Activated CD8-positive, alpha-beta memory T cell treated with anti-CD3 and anti-CD28 coated beads for 24 hours (primary cell): Measurements from ENCODE around the gene ARHGAP30.
"Not testable (repeated sequence)": the region's sequence is repeated elsewhere in the genome, so short reads cannot be mapped to it uniquely, and the experiment has no call there.

Experiments
- DNase-seq: peaks from one replicate; pipeline ENCODE4 v3.0.0-alpha.2; 2020

ARHGAP30 gene

GRCh38 chr1:161068306-161069234 lies 1.1 kb downstream of the ARHGAP30 start:
- peak; percentile 87 for DNase-seq

- DNase-seq, result no peak
Measured at GRCh38 chr1:161066694-161067093, 3.0 kb downstream of the ARHGAP30 start.

GRCh38 chr1:161065681-161066080 lies 4.0 kb downstream of the ARHGAP30 start:
- DNase-seq, result not testable (repeated sequence)

- not testable (repeated sequence) for DNase-seq
Measured at GRCh38 chr1:161063936-161064335, 5.8 kb downstream of the ARHGAP30 start.

- DNase-seq, result no peak
Measured at GRCh38 chr1:161061419-161061818, 8.3 kb downstream of the ARHGAP30 start.

GRCh38 chr1:161059293-161059692 lies 10.4 kb downstream of the ARHGAP30 start:
- no peak for DNase-seq

GRCh38 chr1:161054805-161055204 lies 14.9 kb downstream of the ARHGAP30 start:
- DNase-seq, result no peak

- DNase-seq, result no peak
Measured at GRCh38 chr1:161054232-161054631, 15.5 kb downstream of the ARHGAP30 start.

GRCh38 chr1:161052899-161053298 lies 16.8 kb downstream of the ARHGAP30 start:
- DNase-seq, result no peak

- no peak for DNase-seq
Measured at GRCh38 chr1:161051219-161051618, 18.5 kb downstream of the ARHGAP30 start.

GRCh38 chr1:161048949-161049722 lies 20.6 kb downstream of the ARHGAP30 start:
- DNase-seq, result no peak

- no peak for DNase-seq
Measured at GRCh38 chr1:161047436-161048420, 22.0 kb downstream of the ARHGAP30 start.

- no peak for DNase-seq
Measured at GRCh38 chr1:161046605-161047228, 23.0 kb downstream of the ARHGAP30 start.

- peak; percentile 96 for DNase-seq
Measured at GRCh38 chr1:161045736-161046604, 23.7 kb downstream of the ARHGAP30 start, which contains the start of gene USF1. Gene USF1 (minus strand): TSS chr1:161045977. CDS start chr1:161043275, 2,702 bp downstream.

- DNase-seq, result peak; percentile 79
Measured at GRCh38 chr1:161044908-161045735, 24.6 kb downstream of the ARHGAP30 start.

GRCh38 chr1:161044535-161044907 lies 25.2 kb downstream of the ARHGAP30 start:
- no peak for DNase-seq

- no peak for DNase-seq
Measured at GRCh38 chr1:161039546-161039945, 30.1 kb downstream of the ARHGAP30 start.

GRCh38 chr1:161039154-161039545 lies 30.5 kb downstream of the ARHGAP30 start:
- no peak for DNase-seq

- peak; percentile 92 for DNase-seq
Measured at GRCh38 chr1:161038523-161039153, 31.1 kb downstream of the ARHGAP30 start, which contains the start of gene TSTD1. Gene TSTD1 (minus strand): TSS chr1:161038964. CDS start chr1:161038889, 75 bp downstream.
